ENCODE measurements around the gene GALM.

GALM gene

GRCh38 chr2:38665854-38666555, at the start of gene GALM:
TSS of gene GALM (plus strand) at chr2:38666114. CDS start at chr2:38666162, 48 bp downstream.
- TF ChIP-seq, protein P1, sequence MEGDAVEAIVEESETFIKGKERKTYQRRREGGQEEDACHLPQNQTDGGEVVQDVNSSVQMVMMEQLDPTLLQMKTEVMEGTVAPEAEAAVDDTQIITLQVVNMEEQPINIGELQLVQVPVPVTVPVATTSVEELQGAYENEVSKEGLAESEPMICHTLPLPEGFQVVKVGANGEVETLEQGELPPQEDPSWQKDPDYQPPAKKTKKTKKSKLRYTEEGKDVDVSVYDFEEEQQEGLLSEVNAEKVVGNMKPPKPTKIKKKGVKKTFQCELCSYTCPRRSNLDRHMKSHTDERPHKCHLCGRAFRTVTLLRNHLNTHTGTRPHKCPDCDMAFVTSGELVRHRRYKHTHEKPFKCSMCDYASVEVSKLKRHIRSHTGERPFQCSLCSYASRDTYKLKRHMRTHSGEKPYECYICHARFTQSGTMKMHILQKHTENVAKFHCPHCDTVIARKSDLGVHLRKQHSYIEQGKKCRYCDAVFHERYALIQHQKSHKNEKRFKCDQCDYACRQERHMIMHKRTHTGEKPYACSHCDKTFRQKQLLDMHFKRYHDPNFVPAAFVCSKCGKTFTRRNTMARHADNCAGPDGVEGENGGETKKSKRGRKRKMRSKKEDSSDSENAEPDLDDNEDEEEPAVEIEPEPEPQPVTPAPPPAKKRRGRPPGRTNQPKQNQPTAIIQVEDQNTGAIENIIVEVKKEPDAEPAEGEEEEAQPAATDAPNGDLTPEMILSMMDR (IDR thresholded peaks at IDR 0.05; ENCODE audit: extremely low read depth, missing control alignments), result no peak
- DNase-seq (ENCODE audit: low spot score), result peak; percentile 38

DNA sequence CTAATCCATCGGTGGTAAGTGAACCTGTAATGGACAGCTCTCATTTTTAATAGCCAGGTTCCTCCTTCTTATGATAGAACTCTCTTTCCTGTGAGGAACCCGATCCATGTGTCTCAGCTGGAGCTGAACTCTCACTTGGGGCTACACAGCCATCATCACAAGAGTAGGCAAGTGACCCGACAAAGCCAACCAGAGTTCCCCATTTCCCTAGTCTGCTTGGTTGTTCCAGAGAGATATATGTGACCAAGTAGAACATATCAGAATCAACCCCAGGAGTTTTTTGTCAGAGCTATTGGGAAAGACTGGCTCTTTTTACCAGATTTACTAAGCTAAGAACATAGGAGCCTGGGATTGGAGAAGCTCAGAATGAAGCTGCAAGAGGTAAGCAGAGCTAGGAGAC, 48.6 kb upstream of the GALM start:
- TF ChIP-seq, protein P1 (IDR thresholded peaks at IDR 0.05; ENCODE audit: extremely low read depth, missing control alignments), result no peak
- DNase-seq (ENCODE audit: low spot score), result no peak

DNA sequence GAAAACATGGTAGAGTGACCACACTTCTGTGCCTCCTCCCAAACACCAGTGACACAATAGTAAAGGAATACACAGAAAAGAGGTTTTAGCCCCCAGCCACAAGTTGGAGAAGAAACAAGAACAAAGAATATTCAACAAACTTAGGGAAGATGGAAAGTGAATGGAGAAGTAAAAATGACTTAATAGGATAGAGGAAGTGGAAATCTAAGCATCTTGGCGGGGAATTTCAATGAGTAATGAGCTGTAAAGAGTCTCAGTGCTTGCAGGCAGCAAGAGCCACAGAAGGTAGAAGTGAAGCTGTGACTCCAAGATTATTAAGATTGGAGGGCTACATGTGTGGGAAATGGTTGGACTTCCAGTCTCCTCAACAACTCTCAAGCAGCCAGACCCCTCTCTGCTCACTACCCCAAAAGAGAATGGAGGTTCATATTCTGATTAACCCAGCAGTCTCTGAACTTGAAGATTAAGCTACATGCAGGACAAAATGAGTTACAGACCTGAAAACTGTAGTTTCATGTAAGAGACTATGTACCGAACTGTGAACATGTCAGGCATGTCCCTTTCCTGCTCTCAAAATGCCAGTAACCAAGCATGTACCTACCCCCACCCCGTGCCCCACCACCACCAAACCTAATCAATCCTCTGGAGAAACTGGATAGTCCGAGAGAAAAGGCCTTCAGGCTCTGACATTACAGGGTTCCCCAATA, 46.3 kb upstream of the GALM start:
- peak; percentile 41 for DNase-seq (ENCODE audit: low spot score)
- TF ChIP-seq, protein P1 (IDR thresholded peaks at IDR 0.05; ENCODE audit: extremely low read depth, missing control alignments), result no peak

DNA sequence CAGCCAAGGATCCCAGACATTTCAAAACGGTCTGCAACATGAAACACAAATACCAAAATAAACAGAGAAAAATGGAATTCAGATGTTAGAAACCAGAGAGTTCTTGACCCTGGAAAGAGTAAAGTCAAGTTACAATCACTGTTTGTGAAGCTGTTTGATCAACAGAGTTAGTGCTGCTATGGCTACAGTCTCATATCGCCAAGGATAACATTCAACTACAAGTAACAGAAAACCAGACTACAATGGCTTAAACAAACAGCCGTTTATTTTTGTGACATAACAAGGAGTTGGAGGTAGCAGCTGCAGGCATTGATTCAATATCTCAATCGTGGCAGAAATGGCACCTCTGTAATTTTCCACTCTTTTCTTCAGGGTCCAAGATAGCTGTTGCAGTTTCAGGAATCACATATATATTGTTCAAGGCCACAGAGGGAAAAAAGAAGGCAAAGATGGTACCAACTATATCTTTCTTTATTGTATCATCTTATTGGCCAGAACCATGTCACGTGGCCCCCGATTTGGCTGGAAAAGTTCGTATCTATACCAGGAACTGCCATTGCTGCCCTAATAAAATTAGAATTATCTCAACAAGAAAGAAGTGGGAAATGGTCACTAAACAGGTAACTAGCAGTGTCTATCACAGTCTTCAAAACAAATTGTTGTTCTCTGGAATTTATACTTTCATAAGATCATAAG, 45.5 kb upstream of the GALM start:
- TF ChIP-seq, protein P1 (IDR thresholded peaks at IDR 0.05; ENCODE audit: extremely low read depth, missing control alignments), result no peak
- no peak for DNase-seq (ENCODE audit: low spot score)

- TF ChIP-seq, protein P1 (IDR thresholded peaks at IDR 0.05; ENCODE audit: extremely low read depth, missing control alignments), result no peak
These were observed 44.9 kb upstream of the GALM start for GRCh38 chr2:38621018-38621417.

DNA sequence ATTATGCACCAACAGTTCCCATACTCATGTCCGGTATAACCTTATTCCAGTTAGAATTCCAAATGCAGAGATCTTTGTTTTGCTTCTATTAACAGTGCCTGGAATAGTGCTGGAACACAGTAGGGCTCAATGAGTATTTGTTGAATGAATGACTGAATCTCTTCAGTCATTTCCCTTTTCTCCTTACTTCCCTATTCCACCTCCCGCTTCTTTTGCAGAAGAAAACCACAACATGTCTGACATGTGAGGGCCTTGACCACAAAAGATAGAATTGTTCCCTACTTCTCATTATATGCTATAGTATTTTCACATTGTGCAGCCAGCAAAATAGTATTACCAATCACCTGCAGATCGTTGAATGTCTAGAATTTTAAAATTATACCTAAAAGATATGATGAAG, 43.7 kb upstream of the GALM start:
- TF ChIP-seq, protein P1 (IDR thresholded peaks at IDR 0.05; ENCODE audit: extremely low read depth, missing control alignments), result no peak
- DNase-seq (ENCODE audit: low spot score), result no peak

More at GRCh38 chr2:38621018-38621417, 44.9 kb upstream of the GALM start:
- no peak for DNase-seq (ENCODE audit: low spot score)
